Stimulated activated CD8-positive, alpha-beta memory T cell treated with anti-CD3 and anti-CD28 coated beads, Interleukin-2, amount 100 ng/mL, for 1 hour (primary cell): ENCODE measurements around the gene ZBTB49.
"Not testable (repeated sequence)": the region's sequence is repeated elsewhere in the genome, so short reads cannot be mapped to it uniquely, and the experiment has no call there.

Experiments used
- DNase-seq, 2 donors: peaks; one replicate each; pipeline ENCODE4 v3.0.0-alpha.2; 2020; ENCODE audit warnings: low read depth in 2 of 2

ZBTB49 gene, protein sequence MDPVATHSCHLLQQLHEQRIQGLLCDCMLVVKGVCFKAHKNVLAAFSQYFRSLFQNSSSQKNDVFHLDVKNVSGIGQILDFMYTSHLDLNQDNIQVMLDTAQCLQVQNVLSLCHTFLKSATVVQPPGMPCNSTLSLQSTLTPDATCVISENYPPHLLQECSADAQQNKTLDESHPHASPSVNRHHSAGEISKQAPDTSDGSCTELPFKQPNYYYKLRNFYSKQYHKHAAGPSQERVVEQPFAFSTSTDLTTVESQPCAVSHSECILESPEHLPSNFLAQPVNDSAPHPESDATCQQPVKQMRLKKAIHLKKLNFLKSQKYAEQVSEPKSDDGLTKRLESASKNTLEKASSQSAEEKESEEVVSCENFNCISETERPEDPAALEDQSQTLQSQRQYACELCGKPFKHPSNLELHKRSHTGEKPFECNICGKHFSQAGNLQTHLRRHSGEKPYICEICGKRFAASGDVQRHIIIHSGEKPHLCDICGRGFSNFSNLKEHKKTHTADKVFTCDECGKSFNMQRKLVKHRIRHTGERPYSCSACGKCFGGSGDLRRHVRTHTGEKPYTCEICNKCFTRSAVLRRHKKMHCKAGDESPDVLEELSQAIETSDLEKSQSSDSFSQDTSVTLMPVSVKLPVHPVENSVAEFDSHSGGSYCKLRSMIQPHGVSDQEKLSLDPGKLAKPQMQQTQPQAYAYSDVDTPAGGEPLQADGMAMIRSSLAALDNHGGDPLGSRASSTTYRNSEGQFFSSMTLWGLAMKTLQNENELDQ

DNA sequence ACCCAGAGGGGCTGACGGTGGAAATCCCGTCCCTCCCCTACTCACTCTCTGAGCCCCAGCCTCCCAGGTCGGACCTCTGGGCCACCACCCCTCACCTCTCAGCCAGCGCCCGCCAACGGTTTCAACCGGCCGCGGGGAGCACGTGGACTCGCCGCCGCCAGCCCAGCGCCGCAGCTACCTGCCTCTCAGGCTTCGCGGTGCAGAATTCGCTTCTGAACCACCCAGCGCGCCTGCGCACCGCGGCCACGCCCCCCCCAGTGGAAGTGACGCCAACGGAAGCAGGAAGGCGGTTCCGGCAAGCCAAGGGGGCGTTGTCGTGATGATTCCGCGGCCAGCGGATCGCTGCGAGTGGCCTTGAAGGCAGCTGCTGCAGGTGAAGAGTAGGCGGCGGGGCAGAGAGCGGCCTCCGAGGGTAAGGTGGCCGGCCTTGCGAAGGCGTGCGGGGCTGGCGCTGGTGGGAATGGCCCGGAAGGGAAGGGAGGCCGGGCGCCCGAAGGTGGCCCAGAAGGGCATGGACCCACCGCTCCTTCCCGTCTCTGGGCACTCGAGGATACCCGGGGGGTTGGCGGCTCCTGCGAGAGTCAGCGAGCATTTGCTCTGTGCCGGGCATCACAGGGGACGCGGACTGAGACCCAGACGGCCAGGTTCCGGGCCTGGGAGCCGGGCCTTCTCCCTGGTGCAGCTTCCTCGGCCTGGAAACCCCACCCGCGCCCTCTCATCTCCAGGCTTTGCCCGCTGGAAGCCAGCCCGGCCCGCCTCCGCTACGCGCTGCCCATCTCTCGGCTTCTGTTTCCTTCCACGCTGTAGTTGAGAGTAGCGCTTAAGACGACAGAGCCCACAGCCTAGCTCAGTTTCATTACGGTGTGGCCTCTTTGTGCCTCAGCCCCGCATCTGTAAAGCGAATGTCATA lies at the start of gene ZBTB49, which contains the start of gene LYAR:
ZBTB49 (plus strand) TSS at position 311 of the 910 bp plus-strand sequence. CDS start 9,695 bp downstream, outside the sequence.
LYAR (minus strand) TSS at position 214 of the 910 bp plus-strand sequence. CDS start 6,412 bp downstream, outside the sequence.
- DNase-seq = peak; percentile 92 to 95

DNA sequence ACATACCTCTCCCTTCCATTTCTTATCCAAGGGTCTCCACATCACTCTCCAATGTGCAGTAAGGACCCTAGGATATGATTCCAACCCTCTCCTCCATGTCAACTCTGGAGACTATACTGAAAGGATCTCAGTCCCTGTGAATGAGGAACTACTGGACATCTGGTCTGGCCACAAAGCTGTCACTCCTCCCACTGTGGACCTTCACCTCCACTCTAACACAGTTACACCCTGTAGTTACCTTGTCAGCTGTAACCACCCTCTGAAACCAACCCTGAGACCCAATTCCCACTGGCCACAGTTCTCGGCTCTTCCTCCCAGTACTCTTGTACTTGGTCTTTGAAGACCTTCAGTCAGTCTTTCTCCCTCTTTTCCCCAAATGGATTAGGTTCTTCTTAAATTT lies 44.9 kb upstream of the ZBTB49 start:
- DNase-seq = no peak

DNA sequence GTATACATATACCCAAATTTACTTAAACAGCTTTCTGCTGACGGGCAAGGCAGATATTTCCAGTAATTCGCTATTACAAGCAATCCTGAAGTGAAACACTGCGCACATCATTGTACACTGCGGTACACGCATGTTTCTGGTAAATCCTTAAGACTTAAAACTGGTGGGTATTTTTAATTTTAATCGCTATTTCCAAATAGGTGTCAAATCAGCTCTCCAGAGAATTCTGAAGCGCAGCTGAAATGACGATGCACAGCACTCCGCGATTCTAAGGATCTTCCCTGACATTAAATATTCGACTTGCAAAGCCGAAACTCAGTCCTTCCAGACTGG lies 42.4 kb upstream of the ZBTB49 start:
- no peak for DNase-seq

DNA sequence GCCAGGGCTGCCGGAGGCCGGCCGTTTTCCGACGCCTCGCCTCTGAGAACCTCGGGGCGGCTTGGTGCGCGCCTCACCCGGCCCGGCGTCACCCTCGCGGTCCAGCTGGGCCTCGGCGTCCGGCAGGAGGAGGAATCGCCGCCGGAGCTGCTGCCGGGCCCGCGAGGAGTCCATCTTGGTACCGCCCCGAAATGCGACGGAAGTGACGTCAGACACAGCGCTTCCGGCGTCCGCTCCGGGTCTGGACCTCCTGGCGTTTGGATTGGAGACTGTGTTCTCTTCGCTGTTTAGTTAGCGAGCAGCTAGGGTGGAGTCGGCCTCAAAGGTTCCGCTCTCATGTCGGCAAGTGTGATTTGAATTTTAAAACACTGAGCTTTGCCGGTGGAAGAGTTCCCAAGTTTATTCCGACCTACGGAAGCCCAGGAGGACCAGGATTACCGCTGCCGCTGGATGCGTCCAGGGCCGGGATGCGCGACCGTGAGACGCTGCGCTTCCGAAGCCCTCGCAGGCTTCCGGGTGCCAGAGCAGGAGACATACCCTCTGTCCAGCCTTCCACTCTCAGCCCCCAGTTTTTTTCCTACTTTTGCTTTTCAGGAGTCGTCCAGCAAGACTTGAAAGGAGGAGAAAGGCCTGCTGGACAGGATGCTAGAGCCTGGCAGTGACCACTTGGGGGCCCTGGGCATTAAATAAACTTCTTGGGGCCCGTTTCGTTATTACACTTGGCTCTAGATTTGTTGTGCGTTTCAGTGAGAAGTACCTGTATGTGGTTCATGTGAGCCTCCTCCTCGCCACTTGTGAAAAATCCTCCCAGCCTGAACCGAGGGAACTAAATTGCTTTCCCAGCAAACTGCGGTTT lies 41.8 kb upstream of the ZBTB49 start, which contains the start of gene TMEM128:
TMEM128 (minus strand) TSS at position 195 of the 856 bp plus-strand sequence; CDS start at position 174, 21 bp downstream.
- peak; percentile 82 to 84 for DNase-seq

DNA sequence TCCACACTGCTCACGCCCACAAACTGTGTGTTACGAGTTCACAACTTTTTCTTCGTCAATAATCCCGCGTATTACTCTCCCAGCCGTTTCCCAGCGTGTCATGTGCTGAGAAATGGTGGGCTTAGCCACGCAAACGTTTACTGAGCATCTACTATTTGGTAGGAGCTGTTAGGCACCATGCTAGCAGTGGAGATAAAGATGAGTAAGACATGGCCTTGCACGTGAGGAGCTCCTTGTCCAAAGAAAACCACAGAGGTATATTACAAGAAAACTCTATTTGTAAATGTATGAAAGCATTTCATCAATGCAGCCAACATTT lies 41.2 kb upstream of the ZBTB49 start:
- no peak for DNase-seq

DNA sequence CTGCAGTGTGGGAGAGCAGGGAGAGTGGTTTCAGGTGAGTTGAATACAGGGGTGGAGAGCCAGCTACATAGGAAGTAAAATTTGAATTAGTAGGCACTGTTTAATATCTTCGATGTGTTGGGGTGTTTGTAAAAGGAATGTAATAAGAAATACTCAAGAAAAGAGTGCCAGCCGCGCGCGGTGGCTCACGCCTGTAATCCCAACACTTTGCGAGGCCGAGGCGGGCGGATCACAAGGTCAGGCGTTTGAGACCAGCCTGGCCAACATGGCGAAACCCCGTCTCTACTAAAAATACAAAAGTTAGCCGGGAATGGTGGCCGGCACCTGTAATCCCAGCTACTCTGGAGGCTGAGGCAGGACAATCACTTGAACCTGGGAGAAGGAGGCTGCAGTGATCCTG lies 40.7 kb upstream of the ZBTB49 start:
- DNase-seq = not testable (repeated sequence)

DNA sequence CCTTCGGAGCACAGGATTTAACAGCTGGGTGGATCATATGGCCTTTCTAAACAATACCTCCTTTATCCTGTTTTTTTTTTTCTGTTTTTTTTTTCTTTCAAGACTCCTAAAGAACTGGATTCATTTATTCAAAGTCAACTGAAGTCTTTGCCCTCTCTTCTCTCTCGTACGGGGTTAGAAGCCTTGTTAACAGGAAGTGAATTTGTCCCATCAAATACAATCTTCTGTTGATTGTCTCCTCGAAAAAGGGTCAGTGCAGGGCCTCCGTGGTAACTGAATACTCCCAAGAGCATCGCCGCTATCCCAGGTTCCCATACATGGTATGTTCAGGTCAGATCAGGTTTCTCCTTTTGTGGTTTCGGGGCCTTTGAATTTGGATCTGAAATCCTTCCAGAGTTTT lies 40.2 kb upstream of the ZBTB49 start:
- DNase-seq = no peak

DNA sequence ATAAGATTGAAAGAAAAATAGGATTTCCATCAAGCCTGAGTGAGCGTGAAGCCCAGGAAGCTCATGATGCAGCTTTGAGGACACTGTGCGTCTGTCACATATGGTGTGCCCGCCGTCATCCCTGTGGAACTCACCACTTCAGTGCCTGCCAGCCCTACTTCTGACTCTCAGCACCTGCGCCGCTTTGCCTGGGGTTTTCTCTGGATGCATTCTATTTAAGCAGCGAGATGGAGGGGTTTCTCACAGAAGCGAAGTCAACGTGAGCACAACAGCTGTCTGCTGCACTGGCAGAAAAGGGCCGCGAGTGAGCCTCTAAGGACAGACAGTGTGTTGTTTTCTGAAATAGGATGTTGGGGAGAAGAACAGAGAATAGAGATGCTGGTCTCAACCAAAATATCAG lies 35.9 kb upstream of the ZBTB49 start:
- no peak for DNase-seq

DNA sequence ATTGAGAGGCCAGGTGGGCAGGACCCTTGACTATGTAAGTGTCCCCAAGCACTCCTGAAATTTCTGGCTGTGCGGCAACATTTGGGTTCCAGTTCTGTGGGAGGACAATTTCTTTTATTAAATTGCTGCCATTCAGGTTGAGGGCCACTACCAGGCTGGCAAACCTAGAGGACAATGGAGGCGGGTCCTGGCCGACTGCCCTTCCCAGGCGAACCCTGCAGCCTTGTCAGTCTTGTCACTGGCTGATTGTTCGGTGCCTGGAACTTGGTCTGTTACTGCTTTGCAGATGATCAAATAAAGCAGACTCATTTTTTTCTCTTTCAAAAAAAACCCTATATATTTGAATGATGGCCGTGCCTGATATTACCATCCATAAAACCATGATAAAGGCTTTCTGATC lies 35.4 kb upstream of the ZBTB49 start:
- DNase-seq = no peak

DNA sequence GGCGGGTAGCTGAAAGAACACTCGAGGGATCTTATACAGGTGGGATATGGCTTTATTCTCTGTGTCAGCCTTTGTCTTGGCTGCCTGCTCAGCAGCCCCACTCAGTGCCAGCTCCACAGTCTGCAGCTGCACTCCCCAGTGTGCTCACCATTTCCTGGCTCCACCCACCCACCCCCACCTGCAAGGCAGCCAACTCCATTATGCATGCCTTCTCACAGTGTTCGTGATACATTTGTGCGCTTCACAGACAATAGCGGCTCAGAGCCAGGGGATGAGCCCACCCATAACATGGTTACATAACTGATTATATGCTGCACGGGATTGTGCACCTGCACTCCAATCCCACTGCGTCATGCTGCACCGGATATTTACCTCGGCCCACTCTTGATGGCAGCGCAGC lies 33.3 kb upstream of the ZBTB49 start:
- no peak for DNase-seq

DNA sequence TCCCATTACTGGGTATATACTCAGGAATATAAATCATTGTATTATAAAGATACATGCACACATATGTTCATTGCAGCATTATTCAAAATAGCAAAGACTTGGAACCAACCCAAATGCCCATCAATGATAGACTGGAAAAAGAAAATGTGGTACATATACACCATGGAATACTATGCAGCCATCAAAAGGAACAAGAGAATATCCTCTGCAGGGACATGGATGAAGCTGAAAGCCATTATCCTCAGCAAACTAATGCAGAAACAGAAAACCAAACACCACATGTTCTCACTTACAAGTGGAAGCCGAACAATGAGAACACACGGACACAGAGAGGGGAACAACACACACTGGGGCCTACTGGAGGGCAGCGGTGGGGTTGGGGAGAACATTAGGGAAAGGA lies 32.3 kb upstream of the ZBTB49 start:
- DNase-seq = not testable (repeated sequence)

DNA sequence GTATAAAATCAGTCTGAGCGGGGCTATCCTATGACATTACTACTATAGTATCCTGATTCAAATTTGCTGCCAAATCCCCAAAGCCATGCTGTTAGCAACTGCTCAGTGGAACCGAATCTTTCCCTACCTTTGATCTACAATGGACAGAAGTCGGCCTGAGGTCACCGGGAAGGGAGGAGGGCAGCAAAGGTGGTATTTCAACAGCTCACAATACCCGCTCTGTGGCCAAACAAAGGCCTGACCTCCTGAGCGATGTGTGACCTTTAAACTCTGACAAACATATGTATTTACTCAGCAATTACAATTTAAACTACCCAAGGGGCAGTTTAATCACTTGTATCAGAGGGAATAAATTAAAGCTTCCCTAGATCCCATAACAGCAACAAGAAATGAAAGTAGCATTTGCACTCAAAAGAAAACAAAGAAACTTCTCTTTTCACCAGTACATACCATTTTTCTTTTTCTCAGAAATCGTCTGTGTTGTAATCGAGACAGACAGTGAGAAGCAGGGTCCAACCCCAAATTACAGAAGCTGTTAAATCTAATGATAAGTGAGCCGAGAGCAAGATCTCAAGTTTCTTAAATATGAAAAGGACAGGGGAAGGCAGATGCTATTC lies 30.5 kb upstream of the ZBTB49 start:
- no peak for DNase-seq

DNA sequence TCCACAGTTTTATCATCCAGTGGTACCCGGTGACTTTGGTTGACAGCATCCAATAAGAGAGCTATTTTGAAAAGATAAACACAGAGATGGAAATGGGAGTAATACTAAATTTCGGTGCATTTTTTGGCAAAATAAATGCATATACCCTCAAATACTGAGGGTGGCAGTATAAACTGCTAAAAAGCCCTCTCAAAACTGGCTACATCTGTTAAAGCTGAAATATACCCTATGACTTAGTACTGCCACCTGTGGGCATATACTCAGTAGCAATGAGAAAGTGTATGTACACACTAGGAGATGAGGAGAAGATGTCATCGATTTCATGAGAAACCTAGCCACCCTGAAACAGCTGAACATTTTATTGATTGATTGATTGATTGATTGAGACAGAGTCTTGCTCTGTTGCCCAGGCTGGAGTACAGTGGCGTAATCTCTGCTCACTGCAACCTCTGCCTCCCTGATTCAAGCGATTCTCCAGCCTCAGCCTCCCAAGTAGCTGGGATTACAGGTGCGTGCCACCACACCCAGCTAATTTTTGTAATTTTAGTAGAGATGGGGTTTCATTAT lies 29.8 kb upstream of the ZBTB49 start:
- DNase-seq = no peak

DNA sequence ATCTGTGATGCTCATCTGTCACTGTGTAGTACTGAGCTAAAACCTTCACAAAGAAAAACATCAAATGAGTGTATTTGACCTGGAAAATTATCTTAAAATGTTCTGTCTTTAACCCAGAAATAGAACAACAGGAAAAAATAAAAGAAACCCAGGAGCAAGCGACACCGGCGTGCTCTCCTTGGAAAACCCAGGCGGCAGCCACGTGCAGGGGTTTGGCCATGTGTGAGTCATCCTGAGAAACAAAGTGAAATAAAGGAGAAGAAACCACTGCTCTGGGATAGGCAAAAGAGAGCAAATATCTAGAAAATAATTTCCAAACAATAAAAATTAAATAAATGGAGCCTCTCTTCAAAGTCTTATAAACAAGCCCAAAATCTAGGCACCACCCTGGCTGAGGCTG lies 22.1 kb upstream of the ZBTB49 start:
- no peak for DNase-seq

DNA sequence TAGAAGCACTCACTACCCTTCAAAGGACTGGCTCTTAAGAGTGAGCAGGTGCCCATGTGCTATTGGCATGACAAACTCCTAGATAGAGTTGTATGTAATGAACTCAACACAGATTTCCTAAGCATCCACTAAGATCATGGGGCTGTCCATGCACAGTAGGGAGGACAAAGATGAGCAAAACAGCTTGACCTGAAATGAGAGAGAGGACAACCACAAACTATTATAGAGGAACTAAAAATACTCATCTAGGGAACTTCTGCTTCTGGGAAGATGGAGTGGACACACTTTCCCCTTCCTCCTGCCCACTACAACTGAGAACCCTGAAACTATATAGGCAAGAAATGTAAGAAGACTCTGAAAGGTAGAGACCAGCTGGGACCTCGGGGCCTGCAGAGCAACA lies 21.3 kb upstream of the ZBTB49 start:
- DNase-seq = no peak

DNA sequence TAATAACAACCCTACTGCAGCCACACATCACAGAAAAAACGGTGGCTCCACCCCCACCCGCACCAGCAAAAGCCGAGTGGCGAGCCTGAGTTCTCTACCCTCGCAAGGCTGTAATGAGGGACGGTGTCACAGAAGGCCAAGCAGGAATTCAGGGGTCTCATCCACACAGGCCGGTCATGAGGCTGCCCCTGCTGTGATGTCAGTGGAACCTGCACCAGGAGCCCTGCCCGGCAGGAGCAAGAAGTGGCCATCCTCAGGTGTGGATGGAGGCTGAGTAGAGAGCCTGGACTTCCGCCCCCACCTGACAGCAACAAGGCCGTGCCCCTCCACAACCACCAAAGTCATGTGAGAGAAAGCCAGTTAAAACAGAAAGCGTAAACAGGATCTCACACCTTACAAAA lies 20.7 kb upstream of the ZBTB49 start:
- DNase-seq = peak in 1 of 2 donors; percentile 9

DNA sequence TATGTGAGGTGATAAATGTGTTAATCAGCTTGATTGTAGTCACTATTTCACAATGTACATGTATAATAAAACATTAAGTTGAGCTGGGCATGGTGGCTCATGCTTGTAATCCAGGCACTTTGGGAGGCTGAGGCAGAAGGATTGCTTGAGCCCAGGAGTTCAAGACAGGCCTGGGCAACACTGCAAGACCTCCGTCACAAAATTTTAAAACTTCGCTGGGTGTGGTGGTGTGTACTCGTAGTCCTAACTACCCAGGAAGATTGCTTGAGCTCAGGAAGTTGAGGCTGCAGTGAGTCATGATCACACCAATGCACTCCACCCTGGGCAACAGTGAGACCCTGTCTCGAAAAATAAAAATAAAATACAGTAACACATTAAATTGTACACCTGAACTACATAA lies 20.2 kb upstream of the ZBTB49 start:
- DNase-seq = no peak

DNA sequence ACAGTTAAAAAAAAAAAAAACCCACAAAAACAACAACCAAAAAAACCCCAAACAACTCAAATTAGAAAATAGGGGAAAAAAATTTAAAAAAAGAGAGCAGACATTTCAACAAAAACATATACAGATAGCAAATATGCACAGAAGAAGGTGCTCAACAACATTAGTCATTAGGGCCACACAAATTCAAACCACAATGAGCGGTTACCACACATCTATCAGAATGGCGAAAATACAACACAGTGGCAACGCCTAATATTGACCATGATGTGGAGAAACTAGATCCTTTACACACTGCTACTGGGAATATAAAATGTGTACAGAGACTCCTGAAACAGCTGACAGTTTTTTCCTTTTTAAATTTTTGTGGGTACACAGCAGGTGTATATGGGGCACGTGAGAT lies 19.5 kb upstream of the ZBTB49 start:
- no peak for DNase-seq

DNA sequence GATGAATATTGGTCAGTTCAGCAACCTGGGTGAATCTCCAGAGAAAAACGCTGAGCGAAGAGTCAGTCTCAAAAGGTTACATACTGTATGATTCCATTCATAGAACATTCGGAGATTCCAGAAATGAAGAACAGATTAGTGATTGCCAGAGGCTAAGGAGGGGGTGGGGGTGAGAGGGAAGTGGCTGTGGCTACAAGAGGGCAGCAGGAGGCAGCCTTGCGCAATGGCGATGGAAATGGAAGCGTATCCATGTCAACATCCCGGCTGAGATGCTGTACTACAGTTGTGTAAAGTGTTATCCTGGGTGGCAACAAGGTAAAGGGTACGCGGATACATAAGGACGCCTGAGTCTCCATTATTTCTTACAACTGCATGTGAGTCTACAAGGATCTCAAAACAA lies 18.1 kb upstream of the ZBTB49 start:
- DNase-seq = no peak

DNA sequence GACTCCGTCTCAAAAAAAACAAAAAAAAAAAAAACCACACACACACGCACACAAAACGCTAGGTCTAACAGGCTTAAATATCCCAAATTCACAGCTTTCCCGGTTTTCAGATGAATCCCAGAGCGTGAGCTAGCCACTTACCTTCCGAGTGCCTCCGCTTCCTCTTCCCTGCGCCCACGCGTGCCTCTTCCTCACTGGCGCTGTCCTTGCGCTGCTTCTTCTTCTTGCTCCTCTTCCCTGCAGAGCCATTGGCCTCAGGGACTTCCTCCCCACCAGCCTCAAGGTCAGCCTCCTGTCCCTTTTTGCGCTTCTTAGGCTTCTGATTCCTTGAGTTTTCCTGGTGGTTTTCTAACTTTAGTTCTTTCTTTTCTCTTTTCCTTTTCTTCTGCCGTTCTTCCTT lies 15.8 kb upstream of the ZBTB49 start:
- no peak for DNase-seq
